ENCODE results near the gene TMEM272. TPM values are rescaled to one million over a fixed set of nuclear protein-coding genes. Genes with fewer than 3 reads are reported as not detected.

Gene TMEM272
- total and polyA plus RNA-seq, 2 donors (not counting 3 experiments of a cell fraction or from before 2014, with no cell fraction given), result not detected

- Histone ChIP-seq H2AFZ (ENCODE audit: low read depth, low read length) (no peak overlapping the region), H3K36me3 (ENCODE audit: control insufficient read depth in 2 of 2, extremely low read depth in 1 of 2, insufficient read depth in 2 of 2, low read length in 2 of 2) (no peaks in the 10 kb centered on the region), H3K4me3 (replicated peaks in 1 of 3; ENCODE audit: insufficient read depth in 1 of 3, low read depth in 1 of 3, low read length in 3 of 3) (no peak overlapping the region), H3K79me2 (ENCODE audit: control insufficient read depth, insufficient read depth, low read length) (no peaks in the 10 kb centered on the region), H3K4me2 (ENCODE audit: insufficient read depth, low read length) (no peak overlapping the region), H3K9me3 (replicated peaks; ENCODE audit: control insufficient read depth, insufficient read depth, low read length) (no peaks in the 10 kb centered on the region), H4K20me1 (replicated peaks; ENCODE audit: control insufficient read depth, extremely low read depth, insufficient read depth, low read length) (no peaks in the 10 kb centered on the region), H3K9ac (replicated peaks; ENCODE audit: extremely low read depth, insufficient read depth, low read length) (no peak overlapping the region), H3K4me1 (ENCODE audit: control insufficient read depth, extremely low read depth, insufficient read depth, low read length) (no peaks in the 10 kb centered on the region), H3K27ac (ENCODE audit: insufficient read depth, low read depth, low read length) (no peak overlapping the region), H3K27me3 (ENCODE audit: control insufficient read depth in 2 of 2, insufficient read depth in 2 of 2, low read length in 2 of 2) (no peaks in the 10 kb centered on the region), H3K9me1 (replicated peaks; ENCODE audit: control insufficient read depth, extremely low read depth, insufficient read depth, low read length) (no peaks in the 10 kb centered on the region)
- ChIA-PET POLR2A (interaction anchor here (1.0 kb wide), 1 partner anchor 328 kb away, joined by 3 read pairs; no protein-coding TSS in a partner anchor), CTCF (interaction anchor here (0.6 to 1.7 kb wide), 15 partner anchors 9 to 348 kb away, joined by 3 to 12 read pairs (median 4); no protein-coding TSS in a partner anchor)
- BruUV-seq (replicated peaks), result no TSS peak
- TF ChIP-seq EZH2 (IDR thresholded peaks at IDR 0.05; ENCODE audit: borderline replicate concordance, low read depth, low read length, severe bottlenecking) (no peak), JUN (IDR thresholded peaks at IDR 0.05; ENCODE audit: borderline replicate concordance, insufficient read depth, insufficient read length, low read depth) (no peak), CTCF (IDR thresholded peaks at IDR 0.05; ENCODE audit: extremely low read depth in 1 of 2, insufficient read depth in 1 of 2, low read depth in 1 of 2, low read length in 2 of 2) (peak; percentile 14 to 36), GATA2 (IDR thresholded peaks at IDR 0.05; ENCODE audit: insufficient read depth, insufficient read length, low read depth, low read length) (no peak), FOS (IDR thresholded peaks at IDR 0.05; ENCODE audit: borderline replicate concordance, insufficient read depth, low read length) (no peak)
- TF ChIP-seq, protein P1, sequence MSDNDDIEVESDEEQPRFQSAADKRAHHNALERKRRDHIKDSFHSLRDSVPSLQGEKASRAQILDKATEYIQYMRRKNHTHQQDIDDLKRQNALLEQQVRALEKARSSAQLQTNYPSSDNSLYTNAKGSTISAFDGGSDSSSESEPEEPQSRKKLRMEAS (IDR thresholded peaks at IDR 0.05; ENCODE audit: insufficient read depth, insufficient read length), result no peak
- DNase-seq (ENCODE audit: low read depth, low spot score) (peak; percentile 39), FAIRE-seq (no peak)
- intact Hi-C loops (cut with micrococcal nuclease), result no loop called here
- dilution Hi-C loops (cut with MboI; ENCODE audit: extremely low pct_ligation_motif_present, low sequenced_read_pairs), result no loop called here
These were observed 63.5 kb downstream of the TMEM272 start for GRCh38 chr13:51781246-51782022.

Data from endothelial cell of umbilical vein (primary cell).